Brain microvascular endothelial cell (primary cell): ENCODE data around the gene FH.

Source experiments
- DNase-seq: peaks from one replicate; pipeline ENCODE4 v3.0.0-alpha.2; 2020
- H3K27ac ChIP-seq: fragments of 250-450 bp; sonication (Bioruptor Pico); 2 replicates; pipeline ENCODE4 v1.5.1; 2020; ENCODE audit warnings: mild to moderate bottlenecking, moderate library complexity
- H3K27me3 ChIP-seq: fragments of 250-450 bp; sonication (Bioruptor Pico); replicated peaks from 2 replicates; pipeline ENCODE4 v1.5.1; 2020; ENCODE audit warnings: mild to moderate bottlenecking
- H3K36me3 ChIP-seq: fragments of 250-450 bp; sonication (Bioruptor Pico); replicated peaks from 2 replicates; pipeline ENCODE4 v1.5.1; 2020; ENCODE audit warnings: mild to moderate bottlenecking
- H3K4me3 ChIP-seq: 2 replicates; pipeline ENCODE4 v1.5.1; 2011; ENCODE audit warnings: low read depth, mild to moderate bottlenecking, control low read depth, low read length, moderate library complexity
- in situ Hi-C: cut with HindIII; loops from 2 replicates; pipeline ENCODE4 v1.10.0; 2017; ENCODE audit warnings: low sequenced_read_pairs, low pct_ligation_motif_present
- TF ChIP-seq, protein P1 (sequence below): IDR thresholded peaks from 2 replicates; pipeline ENCODE4 v1.5.1; 2011; ENCODE audit warnings: low read depth, mild to moderate bottlenecking, moderate library complexity, low read length, control low read depth, inconsistent platforms; ENCODE audit errors: missing control alignments

Gene FH

DNA sequence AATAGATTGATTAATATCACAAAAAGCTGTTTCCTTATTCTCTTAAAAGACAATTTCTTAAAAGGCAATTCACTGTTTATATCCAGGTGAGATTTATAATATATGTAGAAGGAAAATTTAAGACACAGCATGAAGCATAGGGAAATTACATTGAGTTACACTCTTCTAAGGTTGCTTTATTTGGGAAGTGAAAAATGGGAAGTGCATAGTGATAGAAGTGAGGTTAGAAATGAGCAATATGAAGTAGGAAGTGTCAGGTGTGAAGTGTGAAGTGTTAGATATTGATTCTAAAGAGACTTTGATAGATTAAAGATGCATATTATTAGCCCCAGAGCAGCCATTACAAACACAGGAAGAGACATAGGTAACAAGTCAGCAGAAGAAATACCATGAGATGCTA lies 40.3 kb downstream of the FH start:
- H3K36me3 ChIP-seq, result no peaks in the 10 kb centered on the region
- H3K27ac ChIP-seq, result no peak overlapping the region
- TF ChIP-seq, protein P1, sequence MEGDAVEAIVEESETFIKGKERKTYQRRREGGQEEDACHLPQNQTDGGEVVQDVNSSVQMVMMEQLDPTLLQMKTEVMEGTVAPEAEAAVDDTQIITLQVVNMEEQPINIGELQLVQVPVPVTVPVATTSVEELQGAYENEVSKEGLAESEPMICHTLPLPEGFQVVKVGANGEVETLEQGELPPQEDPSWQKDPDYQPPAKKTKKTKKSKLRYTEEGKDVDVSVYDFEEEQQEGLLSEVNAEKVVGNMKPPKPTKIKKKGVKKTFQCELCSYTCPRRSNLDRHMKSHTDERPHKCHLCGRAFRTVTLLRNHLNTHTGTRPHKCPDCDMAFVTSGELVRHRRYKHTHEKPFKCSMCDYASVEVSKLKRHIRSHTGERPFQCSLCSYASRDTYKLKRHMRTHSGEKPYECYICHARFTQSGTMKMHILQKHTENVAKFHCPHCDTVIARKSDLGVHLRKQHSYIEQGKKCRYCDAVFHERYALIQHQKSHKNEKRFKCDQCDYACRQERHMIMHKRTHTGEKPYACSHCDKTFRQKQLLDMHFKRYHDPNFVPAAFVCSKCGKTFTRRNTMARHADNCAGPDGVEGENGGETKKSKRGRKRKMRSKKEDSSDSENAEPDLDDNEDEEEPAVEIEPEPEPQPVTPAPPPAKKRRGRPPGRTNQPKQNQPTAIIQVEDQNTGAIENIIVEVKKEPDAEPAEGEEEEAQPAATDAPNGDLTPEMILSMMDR, result no peak
- no peak overlapping the region for H3K4me3 ChIP-seq
- in situ Hi-C loops, result no loop called here
- no peaks in the 10 kb centered on the region for H3K27me3 ChIP-seq
- DNase-seq, result no peak

DNA sequence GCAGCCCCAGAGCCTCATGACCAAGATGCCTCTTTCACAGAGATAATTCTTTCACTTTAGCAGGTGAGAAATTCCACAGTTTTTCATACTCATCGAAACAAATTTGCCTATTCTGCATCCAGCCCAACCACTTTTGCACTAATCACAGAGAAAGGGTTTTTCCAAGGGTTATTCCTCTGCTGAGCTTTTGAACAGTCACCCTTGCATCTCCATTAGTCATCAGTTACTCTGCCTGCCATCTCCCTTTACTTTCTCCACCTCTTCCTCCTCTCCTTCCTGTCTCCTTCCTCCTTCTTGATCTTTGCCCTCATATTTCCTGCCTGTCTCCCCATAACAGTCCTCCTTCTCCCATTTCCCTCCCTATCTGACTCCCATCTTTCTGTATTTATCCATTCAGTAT lies 43.9 kb downstream of the FH start:
- DNase-seq, result peak; percentile 11
- Histone ChIP-seq H3K27ac (no peak overlapping the region), H3K4me3 (no peak overlapping the region), H3K27me3 (no peaks in the 10 kb centered on the region), H3K36me3 (no peaks in the 10 kb centered on the region)
- in situ Hi-C loops, result no loop called here
- TF ChIP-seq, protein P1, result no peak

DNA sequence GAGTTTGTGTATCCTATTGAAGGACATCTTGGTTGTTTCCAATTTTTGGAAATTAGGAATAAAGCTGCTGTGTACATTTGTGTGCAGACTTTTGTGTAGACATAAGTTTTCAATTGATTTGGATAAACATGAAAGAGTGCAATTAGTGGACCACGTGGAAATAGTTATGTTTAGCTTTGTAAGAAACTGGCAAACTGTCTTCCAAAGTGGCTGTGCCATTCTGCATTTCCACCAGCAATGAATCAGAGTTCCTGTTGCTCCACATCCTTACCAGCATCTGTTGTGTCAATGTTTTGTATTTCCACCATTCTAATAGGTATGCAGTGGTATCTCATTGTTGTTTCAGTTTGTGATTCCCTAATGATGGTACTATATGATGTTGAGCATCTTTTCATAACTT lies 46.5 kb downstream of the FH start:
- TF ChIP-seq, protein P1, result no peak
- no peak for DNase-seq
- in situ Hi-C loops, result no loop called here
- Histone ChIP-seq H3K27me3 (no peaks in the 10 kb centered on the region), H3K27ac (no peak overlapping the region), H3K4me3 (no peak overlapping the region), H3K36me3 (no peaks in the 10 kb centered on the region)

DNA sequence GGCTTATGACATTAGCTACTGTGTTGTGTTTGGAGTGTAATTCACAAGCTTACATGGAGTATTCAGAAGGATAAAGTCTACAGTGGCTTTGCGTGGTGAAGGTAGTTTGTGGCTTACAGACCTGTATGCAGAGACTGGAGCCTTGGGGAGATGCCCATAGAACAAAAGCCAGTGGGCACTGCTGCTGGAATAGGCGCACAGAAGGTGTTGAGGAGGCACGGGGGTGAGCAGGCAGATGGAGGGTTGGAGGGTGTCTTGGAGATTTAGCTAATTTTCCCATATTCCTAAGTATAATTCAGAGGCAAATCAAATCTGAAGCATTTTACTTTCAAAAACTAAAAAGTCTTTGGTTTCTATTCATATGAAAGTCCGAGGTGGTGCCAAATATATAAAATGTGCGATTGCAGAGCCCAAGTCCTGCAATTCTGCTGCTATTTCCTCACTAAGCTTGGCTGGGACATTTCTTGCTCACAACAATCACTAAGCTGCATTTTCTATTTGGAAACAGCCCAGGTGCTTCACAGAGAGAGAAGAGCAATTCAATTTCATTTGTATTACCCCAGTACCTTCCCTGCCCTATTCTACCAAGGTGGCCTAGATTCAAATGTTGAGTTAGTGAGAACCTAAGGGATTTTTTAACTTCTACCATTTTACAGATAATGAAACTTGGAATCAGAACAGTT lies 48.5 kb downstream of the FH start:
- Histone ChIP-seq H3K27ac (no peak overlapping the region), H3K36me3 (no peaks in the 10 kb centered on the region), H3K4me3 (no peak overlapping the region), H3K27me3 (no peaks in the 10 kb centered on the region)
- DNase-seq, result no peak
- TF ChIP-seq, protein P1, result no peak
- in situ Hi-C loops, result no loop called here

DNA sequence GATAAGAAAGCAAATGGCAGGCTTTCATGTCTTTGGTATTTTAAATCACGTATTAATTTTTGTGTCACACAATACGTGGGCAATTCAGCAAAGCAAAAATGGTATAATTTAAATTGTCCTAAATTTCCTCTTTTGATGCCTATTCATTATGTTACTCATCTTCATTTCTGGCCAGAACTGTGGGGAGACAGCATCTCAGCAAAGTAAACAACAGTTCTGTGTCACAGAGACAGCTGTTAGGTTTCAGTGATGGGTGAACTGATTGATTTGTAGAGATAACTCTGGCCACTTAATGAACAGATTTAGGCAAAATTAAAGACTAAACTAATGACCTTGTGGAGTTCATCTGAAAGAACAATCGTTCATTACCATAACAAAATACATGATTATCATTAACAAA lies 49.2 kb downstream of the FH start:
- TF ChIP-seq, protein P1, result no peak
- Histone ChIP-seq H3K36me3 (no peaks in the 10 kb centered on the region), H3K4me3 (no peak overlapping the region), H3K27me3 (no peaks in the 10 kb centered on the region), H3K27ac (no peak overlapping the region)
- DNase-seq, result no peak
- in situ Hi-C loops, result no loop called here

DNA sequence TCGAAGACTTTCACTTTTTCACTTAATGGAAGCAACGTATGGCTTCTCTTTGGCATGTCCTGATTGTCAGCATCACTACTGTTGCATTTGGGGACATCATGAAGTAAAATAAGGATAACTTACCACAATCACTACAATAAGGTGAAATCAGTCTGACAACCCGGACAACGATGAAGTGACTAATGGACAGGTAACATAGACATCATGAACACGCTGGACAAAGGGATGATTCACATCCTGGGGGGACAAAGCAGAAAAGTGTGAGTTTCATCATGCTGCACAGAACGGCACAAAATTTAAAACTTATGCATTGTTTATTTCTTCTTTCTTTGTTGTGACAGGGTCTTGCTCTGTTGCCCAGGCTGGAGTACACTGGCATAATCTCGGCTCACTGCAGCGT lies 53.9 kb downstream of the FH start:
- no peak for DNase-seq
- no peak overlapping the region for H3K4me3 ChIP-seq
- in situ Hi-C loops, result no loop called here
- no peak overlapping the region for H3K27ac ChIP-seq
- no peaks in the 10 kb centered on the region for H3K27me3 ChIP-seq
- TF ChIP-seq, protein P1, result no peak
- no peaks in the 10 kb centered on the region for H3K36me3 ChIP-seq
